ENCODE results near the gene SFTPD.

SFTPD gene

DNA sequence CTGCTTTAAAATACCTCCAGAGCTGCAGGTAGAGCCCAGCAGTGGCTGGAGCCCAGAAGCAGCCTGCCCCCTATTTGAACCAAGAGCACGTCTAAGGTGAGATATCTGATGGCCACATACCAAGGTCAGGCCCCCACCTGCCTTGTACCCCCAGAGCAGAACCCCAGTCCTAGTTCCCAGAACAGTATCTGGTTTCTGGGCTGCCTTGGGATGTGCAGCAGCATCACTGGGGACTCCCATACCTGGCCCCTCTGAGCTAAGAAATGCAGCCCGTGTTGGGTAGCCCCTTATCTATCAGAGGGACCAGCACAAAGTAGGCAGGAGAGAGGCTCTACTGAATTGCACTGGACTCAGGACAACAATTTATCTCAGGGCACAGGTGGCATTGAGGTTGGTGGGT is 8.9 kb downstream of the SFTPD start:
- TF ChIP-seq, protein P1, sequence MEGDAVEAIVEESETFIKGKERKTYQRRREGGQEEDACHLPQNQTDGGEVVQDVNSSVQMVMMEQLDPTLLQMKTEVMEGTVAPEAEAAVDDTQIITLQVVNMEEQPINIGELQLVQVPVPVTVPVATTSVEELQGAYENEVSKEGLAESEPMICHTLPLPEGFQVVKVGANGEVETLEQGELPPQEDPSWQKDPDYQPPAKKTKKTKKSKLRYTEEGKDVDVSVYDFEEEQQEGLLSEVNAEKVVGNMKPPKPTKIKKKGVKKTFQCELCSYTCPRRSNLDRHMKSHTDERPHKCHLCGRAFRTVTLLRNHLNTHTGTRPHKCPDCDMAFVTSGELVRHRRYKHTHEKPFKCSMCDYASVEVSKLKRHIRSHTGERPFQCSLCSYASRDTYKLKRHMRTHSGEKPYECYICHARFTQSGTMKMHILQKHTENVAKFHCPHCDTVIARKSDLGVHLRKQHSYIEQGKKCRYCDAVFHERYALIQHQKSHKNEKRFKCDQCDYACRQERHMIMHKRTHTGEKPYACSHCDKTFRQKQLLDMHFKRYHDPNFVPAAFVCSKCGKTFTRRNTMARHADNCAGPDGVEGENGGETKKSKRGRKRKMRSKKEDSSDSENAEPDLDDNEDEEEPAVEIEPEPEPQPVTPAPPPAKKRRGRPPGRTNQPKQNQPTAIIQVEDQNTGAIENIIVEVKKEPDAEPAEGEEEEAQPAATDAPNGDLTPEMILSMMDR (conservative IDR thresholded peaks at IDR 0.05; ENCODE audit: low read depth, low read length) = no peak
- H3K4me3 ChIP-seq (ENCODE audit: low read depth, low read length) = no peak overlapping the region
- DNase-seq (ENCODE audit: low read depth) = no peak

DNA sequence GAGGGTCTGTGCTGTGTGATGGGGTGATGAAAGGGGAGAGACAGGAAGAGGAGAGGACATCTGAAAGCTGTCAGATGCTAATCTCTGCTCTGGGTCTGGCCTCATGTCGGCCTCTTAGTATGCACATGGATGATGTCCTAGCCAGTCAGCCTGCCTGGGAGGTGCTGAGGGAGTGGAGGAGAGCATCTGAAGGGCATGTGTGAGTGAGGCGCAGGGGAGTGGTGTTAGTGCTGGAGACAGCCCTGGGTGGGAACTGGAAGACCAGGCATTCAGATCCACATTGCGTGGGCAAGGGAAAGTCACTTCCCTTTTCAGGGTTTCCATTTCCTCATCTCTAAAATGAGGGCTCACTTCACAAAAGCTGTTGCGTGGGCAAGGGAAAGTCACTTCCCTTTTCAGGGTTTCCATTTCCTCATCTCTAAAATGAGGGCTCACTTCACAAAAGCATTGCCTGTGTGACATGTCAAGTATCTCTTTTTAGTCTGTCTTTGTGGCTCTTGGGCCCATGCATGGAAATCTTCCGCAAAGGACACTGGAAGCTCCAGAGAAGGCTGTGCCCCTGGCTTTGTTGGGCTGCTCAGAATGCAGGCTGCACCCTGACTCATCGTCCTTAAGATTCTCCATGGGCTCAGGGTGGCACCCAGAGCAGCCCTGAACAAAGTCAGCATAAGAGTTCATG is 10.0 kb downstream of the SFTPD start:
- TF ChIP-seq, protein P1 (conservative IDR thresholded peaks at IDR 0.05; ENCODE audit: low read depth, low read length) = no peak
- no peak overlapping the region for H3K4me3 ChIP-seq (ENCODE audit: low read depth, low read length)
- DNase-seq (ENCODE audit: low read depth) = no peak

DNA sequence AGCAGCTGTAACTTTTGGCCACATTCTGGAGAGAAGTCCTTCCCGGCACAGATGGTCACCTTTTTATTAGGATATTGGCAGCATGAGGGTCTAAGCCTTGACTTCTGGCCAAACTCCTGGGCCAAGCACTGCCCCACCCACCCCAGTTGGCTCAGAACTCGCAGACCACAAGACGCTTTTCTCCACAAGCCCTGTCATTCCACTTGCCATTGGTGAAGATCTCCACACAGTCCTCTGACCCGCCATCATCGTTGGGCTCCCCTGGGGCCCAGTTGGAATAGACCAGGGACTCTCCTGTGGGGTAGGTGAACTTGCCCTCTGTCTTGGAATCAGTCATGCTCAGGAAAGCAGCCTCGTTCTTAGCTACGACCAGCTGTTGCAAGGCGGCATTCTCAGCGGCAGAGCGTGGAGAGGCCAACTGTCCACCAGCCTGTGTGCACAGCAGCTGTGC is 11.2 kb downstream of the SFTPD start:
- no peak overlapping the region for H3K4me3 ChIP-seq (ENCODE audit: low read depth, low read length)
- DNase-seq (ENCODE audit: low read depth) = no peak
- TF ChIP-seq, protein P1 (conservative IDR thresholded peaks at IDR 0.05; ENCODE audit: low read depth, low read length) = no peak

DNA sequence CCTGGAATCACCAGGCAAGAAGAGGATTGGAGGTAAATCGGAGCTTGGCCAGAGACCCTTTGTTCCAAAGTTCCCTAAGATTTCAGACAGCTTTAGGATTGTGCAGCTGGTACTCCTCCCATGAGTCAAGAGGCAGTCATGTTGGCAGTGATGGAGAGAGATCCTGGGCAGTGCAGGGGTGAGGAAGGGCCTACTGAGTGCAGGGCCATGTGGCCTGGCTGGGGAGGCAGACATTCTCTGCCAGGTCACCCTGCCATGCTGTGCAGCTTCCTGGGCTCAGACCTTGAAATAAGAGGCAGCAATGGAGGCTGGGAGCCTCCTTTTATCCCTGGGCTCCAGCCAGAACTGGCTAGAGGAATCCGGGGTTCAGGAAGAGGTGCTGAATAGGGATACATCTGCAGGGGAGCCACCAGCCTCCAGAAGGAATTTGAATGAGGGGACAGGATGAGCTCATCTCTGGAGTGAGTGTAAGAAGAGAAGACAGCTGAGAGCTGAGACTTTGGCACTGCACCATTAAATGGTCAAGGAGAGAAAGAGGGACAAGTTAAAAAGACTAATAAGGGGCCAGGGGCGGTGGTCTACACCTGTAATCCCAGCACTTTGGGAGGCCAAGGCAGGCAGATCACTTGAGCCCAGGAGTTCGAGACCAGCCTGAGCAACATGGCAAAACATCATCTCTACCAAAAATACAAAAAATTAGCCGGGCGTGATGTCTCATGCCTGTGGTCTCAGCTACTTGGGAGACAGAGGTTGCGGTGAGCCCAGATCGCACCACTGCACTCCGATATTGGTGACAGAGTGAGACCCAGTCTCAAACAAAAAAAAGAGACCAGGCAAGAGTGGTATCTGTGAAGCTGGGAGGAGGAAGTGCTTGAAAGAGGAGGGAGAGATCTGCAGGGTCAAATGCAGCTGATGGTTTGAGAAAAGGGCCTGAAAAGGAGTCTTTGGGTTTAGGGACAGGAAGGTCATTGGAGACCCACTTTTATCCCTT is 12.0 kb downstream of the SFTPD start:
- H3K4me3 ChIP-seq (ENCODE audit: low read depth, low read length) = no peak overlapping the region
- no peak for DNase-seq (ENCODE audit: low read depth)
- TF ChIP-seq, protein P1 (conservative IDR thresholded peaks at IDR 0.05; ENCODE audit: low read depth, low read length) = no peak

DNA sequence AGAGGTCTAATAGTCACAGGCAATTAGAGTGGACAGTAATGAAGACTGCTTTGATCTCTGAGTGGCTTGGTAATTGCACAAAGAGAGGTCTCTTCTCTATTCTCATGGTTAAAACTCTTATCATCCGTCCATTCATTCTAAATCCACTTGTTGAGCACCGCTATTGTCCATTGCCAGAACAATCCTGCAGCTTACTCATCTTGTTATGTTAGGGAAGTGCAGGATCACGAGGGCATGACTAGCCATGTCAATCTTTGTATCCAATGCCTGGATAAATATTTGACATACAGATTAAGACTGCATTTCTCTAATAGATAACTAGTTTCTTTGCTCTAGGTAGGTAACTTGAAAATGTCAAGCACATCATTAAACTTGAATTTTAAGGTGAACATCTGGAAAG is 14.9 kb downstream of the SFTPD start:
- H3K4me3 ChIP-seq (ENCODE audit: low read depth, low read length) = no peak overlapping the region
- TF ChIP-seq, protein P1 (conservative IDR thresholded peaks at IDR 0.05; ENCODE audit: low read depth, low read length) = no peak
- DNase-seq (ENCODE audit: low read depth) = peak; percentile 6

DNA sequence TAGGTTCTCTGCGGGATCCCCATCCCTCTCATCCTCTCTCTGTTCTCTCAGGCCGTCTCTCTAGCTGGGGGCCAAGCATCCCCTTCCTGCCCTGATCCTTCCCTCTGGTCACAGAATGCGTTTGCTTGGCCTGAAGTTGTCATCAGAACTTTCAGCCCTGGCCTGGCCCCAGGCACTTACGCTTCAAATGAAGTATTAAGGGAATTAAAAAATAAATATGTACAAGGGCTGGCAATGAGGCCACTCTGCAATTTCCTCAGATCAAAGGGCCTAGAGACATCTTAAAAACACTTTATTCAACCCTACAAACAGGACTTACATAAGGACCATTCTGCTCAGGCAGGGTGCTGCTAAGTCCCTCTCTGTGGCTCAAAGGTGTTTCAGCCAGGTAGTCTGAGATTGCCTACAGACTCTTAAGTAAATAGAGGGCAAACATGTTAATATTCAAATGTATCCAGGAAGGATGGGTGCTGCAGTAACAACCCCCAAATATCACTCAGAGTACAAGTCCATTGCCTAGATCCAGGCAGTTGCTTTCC is 16.0 kb downstream of the SFTPD start:
- TF ChIP-seq, protein P1 (conservative IDR thresholded peaks at IDR 0.05; ENCODE audit: low read depth, low read length) = no peak
- H3K4me3 ChIP-seq (ENCODE audit: low read depth, low read length) = no peak overlapping the region
- DNase-seq (ENCODE audit: low read depth) = no peak
